Renal cortex interstitium (tissue), 15 donors: ENCODE results near the gene FAM219B. TPM values are rescaled to one million over a fixed set of nuclear protein-coding genes. Genes with fewer than 3 reads are reported as not detected.
"Not testable (repeated sequence)": the region's sequence is repeated elsewhere in the genome, so short reads cannot be mapped to it uniquely, and the experiment has no call there.

Experiments
- DNase-seq, 11 donors: peaks; one replicate each; pipeline ENCODE4 v3.0.0-alpha.2; 2013; ENCODE audit warnings: low read depth in 9 of 11, low spot score in 4 of 11; ENCODE audit errors: extremely low read depth in 1 of 11
- long read RNA-seq, 16 experiments: transcript quantifications; one replicate each; lab custom pipeline, GENCODE V29; 2026
- polyA plus RNA-seq, 3 donors: library from polyadenylated mRNA; unstranded; fragments of 120-200 nt; gene quantifications; one replicate each; pipeline ENCODE4 v1.2.1, GENCODE V29; 2013; ENCODE audit not compliant: insufficient read length in 3 of 3

The FAM219B gene
- 10 to 100 TPM; 51.7 to 59.3 (median 57.2) TPM for polyA plus RNA-seq
- long read RNA-seq, donor 1, full-length matches to known transcripts = 8 of 18 reads
- long read RNA-seq, donor 1, partial matches to known transcripts = 10 of 18 reads
- long read RNA-seq, donor 1, other reads (novel, unspliced or antisense) = 0 of 18 reads
- long read RNA-seq, donor 2, partial matches to known transcripts = 0 of 6 reads
- long read RNA-seq, donor 2, other reads (novel, unspliced or antisense) = 0 of 6 reads
- long read RNA-seq, donor 3, partial matches to known transcripts = 0 of 5 reads
- long read RNA-seq, donor 3, other reads (novel, unspliced or antisense) = 0 of 5 reads
- long read RNA-seq, donor 4, transcript FAM219B-201 (5 exons, 3,550 nt) = major isoform, 7 of 13 reads
- long read RNA-seq, donor 4, partial matches to known transcripts = 0 of 13 reads
- long read RNA-seq, donor 4, other reads (novel, unspliced or antisense) = 0 of 13 reads
- long read RNA-seq, donor 5 = 0 reads
- long read RNA-seq, donor 6, partial matches to known transcripts = 0 of 6 reads
- long read RNA-seq, donor 6, other reads (novel, unspliced or antisense) = 0 of 6 reads
- long read RNA-seq, donor 7, partial matches to known transcripts = 0 of 5 reads
- long read RNA-seq, donor 7, other reads (novel, unspliced or antisense) = 0 of 5 reads
- long read RNA-seq, donor 8 = 0 reads
- long read RNA-seq, donor 9, partial matches to known transcripts = 0 of 5 reads
- long read RNA-seq, donor 9, other reads (novel, unspliced or antisense) = 0 of 5 reads
- long read RNA-seq, donor 10, partial matches to known transcripts = 0 of 4 reads
- long read RNA-seq, donor 10, other reads (novel, unspliced or antisense) = 0 of 4 reads
- long read RNA-seq, donor 11, partial matches to known transcripts = 0 of 6 reads
- long read RNA-seq, donor 11, other reads (novel, unspliced or antisense) = 0 of 6 reads
- long read RNA-seq, donor 12, full-length matches to known transcripts = 3 of 3 reads
- long read RNA-seq, donor 12, partial matches to known transcripts = 0 of 3 reads
- long read RNA-seq, donor 12, other reads (novel, unspliced or antisense) = 0 of 3 reads
- long read RNA-seq, donor 13 = 0 reads
- long read RNA-seq, donor 14, partial matches to known transcripts = 0 of 3 reads
- long read RNA-seq, donor 14, other reads (novel, unspliced or antisense) = 0 of 3 reads
- long read RNA-seq, donor 15, partial matches to known transcripts = 0 of 6 reads
- long read RNA-seq, donor 15, other reads (novel, unspliced or antisense) = 0 of 6 reads
- long read RNA-seq, donor 16, transcript FAM219B-201 (5 exons, 3,550 nt) = minor isoform, 6 of 21 reads
- long read RNA-seq, donor 16, transcript FAM219B-217 (4 exons, 3,219 nt) = major isoform, 8 of 21 reads
- long read RNA-seq, donor 16, partial matches to known transcripts = 0 of 21 reads
- long read RNA-seq, donor 16, other reads (novel, unspliced or antisense) = 0 of 21 reads

- peak; percentile 68 to 88 (median 83) for DNase-seq
Observed at GRCh38 chr15:74906450-74907162, at the start of gene FAM219B. Gene FAM219B (minus strand): TSS chr15:74906851. CDS start chr15:74906800, 51 bp downstream.

GRCh38 chr15:74955796-74956647 is 49.4 kb upstream of the FAM219B start:
- peak in 4 of 11 donors; percentile 46 to 55 (median 52) for DNase-seq

GRCh38 chr15:74955017-74955416 is 48.4 kb upstream of the FAM219B start:
- DNase-seq = no peak

DNA sequence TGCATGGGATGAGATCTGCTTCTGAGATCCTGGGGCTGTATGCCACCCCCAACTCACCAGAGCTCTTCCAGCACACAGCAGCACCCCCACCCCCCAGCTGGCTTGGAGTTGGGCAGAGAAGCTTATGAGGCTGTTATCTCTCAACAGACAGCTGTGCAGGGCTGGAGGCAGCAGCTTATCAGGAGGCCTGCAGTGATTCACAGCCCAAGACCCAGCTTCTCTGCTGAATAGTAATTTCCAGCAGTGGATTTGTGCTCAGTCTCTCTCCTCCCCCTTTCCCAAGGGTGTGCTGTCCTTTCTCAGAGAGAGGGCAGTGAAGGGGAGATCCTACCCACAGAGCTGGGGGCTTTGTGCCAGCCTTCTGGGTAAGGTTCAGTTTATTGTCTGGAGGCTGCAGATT is 47.9 kb upstream of the FAM219B start:
- DNase-seq = no peak

GRCh38 chr15:74951006-74951405 is 44.4 kb upstream of the FAM219B start:
- DNase-seq = no peak

GRCh38 chr15:74950078-74950908 is 43.6 kb upstream of the FAM219B start:
- DNase-seq = peak in 7 of 11 donors; percentile 50 to 83 (median 74)

- peak in 10 of 11 donors; percentile 84 to 96 (median 94) for DNase-seq
Observed at GRCh38 chr15:74937590-74938371, 31.1 kb upstream of the FAM219B start, which contains the start of gene COX5A. Gene COX5A (minus strand): TSS chr15:74938073. CDS start chr15:74938014, 59 bp downstream.

DNA sequence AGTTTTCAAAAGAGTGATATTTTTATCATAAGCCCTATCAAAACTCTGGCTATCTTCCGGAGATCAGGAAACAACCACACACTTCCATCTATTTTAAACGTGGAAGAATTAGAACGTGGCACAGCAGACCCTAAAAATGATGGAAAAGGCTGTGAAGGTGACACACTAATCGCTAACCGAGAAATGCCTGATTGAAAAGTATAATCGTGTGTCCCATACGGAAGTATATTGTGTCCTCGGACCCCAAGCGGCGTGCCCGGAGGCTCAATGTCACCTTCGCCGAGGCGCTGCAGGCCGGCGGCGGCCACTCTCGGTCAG is 30.6 kb upstream of the FAM219B start:
- DNase-seq = no peak

DNA sequence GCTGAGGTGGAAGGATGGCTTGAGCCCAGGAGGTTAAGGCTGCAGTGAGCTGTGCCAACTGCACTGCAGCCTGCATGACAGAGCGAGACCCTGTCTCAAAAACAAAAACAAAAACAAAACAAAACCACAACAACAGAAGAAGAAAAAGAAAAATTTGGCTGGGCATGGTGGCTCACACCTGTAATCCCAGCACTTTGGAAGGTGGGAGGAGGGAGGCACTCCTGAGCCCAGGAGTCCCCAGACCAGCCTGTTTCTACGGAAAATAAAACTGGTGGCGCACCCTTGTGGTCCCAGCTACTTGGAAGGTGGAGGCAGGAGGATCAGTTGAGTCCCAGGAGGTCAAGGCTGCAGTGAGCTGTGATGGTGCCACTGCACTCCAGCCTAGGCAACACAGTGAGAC is 28.5 kb upstream of the FAM219B start:
- DNase-seq = not testable (repeated sequence)

DNA sequence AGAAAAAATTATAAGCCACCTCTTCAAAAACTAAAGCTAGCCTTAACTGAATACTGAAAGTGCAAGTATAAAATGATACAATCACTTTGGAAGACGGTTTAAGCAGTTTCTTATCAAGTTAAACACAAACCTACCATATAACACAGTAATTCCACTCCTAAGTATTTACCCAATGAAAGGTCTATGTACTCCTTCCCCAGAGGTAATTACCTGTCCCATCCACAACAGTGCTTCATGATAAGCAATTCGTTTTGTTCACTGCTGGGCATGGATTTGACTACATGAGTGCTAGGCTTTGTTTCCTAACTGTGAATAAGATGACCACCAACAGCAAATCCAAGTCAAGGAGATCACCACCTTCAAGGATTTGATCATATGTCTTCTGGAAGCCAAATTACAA is 26.9 kb upstream of the FAM219B start:
- DNase-seq = no peak

DNA sequence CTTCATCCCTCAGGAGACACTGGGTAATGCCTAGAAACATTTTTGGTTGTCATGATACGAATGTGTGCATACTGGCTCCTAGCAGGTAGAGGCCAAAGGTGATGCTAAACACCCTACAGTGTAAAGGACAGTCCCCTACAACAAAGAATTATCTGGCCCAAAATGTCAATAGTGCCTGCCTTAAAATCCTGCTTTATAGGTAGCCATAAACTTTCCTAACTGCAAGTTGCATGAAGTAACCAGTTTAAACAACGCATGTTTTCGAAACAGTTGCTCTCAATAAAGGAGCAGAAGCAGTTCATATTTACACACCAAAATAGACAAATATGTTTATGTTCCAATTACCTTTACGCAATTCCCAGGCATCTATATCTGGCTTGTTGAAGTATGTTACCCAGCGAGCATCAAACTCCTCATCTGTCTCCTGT is 22.1 kb upstream of the FAM219B start:
- DNase-seq = no peak

DNA sequence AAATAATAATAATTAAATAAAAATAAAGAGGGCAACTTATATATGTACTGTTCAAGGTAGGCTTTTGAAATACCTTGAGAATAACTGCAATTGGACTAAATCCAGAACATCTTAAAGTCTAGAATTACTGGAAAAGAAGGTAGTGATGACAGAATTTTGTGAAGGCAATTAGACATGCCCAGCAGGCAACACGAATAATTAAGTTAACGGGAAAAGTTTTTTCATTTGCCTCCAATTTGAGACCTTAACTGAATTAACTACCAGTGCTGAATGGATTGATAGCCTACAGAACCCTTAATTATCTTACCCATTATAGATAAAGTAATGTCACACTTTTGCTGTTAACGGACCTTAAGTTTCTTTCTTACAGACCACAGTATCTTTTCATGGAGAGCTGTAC is 17.9 kb upstream of the FAM219B start:
- DNase-seq = no peak

- no peak for DNase-seq
Observed at GRCh38 chr15:74920456-74920855, 13.8 kb upstream of the FAM219B start.

- no peak for DNase-seq
Observed at GRCh38 chr15:74917676-74918075, 11.0 kb upstream of the FAM219B start.

- DNase-seq = not testable (repeated sequence)
Observed at GRCh38 chr15:74913799-74914198, 7.1 kb upstream of the FAM219B start.

GRCh38 chr15:74913041-74913440 is 6.4 kb upstream of the FAM219B start:
- DNase-seq = no peak
